KOPT-K1 (cell line): ENCODE data around the gene MXRA7.
"Not testable (repeated sequence)": the region's sequence is repeated elsewhere in the genome, so short reads cannot be mapped to it uniquely, and the experiment has no call there.

Source experiments
- H3K27ac ChIP-seq: fragments of 200-600 bp; sonication (generic); 2 replicates; pipeline ENCODE4 v1.5.1; 2016; ENCODE audit warnings: antibody characterized with exemption, mild to moderate bottlenecking, low read depth, low read length; ENCODE audit not compliant: poor library complexity, severe bottlenecking
- H3K36me3 ChIP-seq: fragments of 200-600 bp; sonication (generic); 2 replicates; pipeline ENCODE4 v1.5.1; 2017; ENCODE audit warnings: antibody characterized with exemption, mild to moderate bottlenecking, low read length, moderate library complexity; ENCODE audit not compliant: insufficient read depth
- H3K9me3 ChIP-seq: fragments of 200-600 bp; sonication (generic); 2 replicates; pipeline ENCODE4 v1.5.1; 2017; ENCODE audit warnings: antibody characterized with exemption, low read length, mild to moderate bottlenecking; ENCODE audit not compliant: insufficient read depth, poor library complexity, severe bottlenecking

Gene MXRA7

GRCh38 chr17:76738468-76738850, 27.7 kb upstream of the MXRA7 start:
- H3K36me3 ChIP-seq, result peaks cover 62% of the 10 kb centered on the region
- peak overlapping the region; percentile 97 for H3K27ac ChIP-seq

GRCh38 chr17:76737676-76738467, 27.1 kb upstream of the MXRA7 start, which contains the start of gene MFSD11:
TSS of gene MFSD11 (plus strand) at chr17:76738119. CDS start at chr17:76738353, 234 bp downstream.
- Histone ChIP-seq H3K9me3 (no peaks in the 10 kb centered on the region), H3K27ac (peak within 1 kb of the TSS; percentile 97), H3K36me3 (peaks cover 63% of the 10 kb centered on the region)

More at GRCh38 chr17:76738468-76738850, 27.7 kb upstream of the MXRA7 start:
- no peaks in the 10 kb centered on the region for H3K9me3 ChIP-seq

- Histone ChIP-seq H3K27ac (peak within 1 kb of the TSS; percentile 97), H3K9me3 (no peaks in the 10 kb centered on the region), H3K36me3 (peaks cover 63% of the 10 kb centered on the region)
These were observed 26.4 kb upstream of the MXRA7 start, which contains the start of gene SRSF2 for GRCh38 chr17:76737082-76737675. TSS of gene SRSF2 (minus strand) at chr17:76737331. CDS start at chr17:76737160, 171 bp downstream.

- Histone ChIP-seq H3K36me3 (peaks cover 63% of the 10 kb centered on the region), H3K27ac (peak overlapping the region; percentile 97), H3K9me3 (no peaks in the 10 kb centered on the region)
These were observed 25.8 kb upstream of the MXRA7 start for GRCh38 chr17:76736349-76737081.

- H3K9me3 ChIP-seq, result no peaks in the 10 kb centered on the region
- H3K36me3 ChIP-seq, result peaks cover 61% of the 10 kb centered on the region
- peak overlapping the region; percentile 97 for H3K27ac ChIP-seq
These were observed 25.0 kb upstream of the MXRA7 start for GRCh38 chr17:76735586-76736348.

- H3K36me3 ChIP-seq, result peaks cover 67% of the 10 kb centered on the region
- H3K27ac ChIP-seq, result peak overlapping the region; percentile 97
- H3K9me3 ChIP-seq, result no peaks in the 10 kb centered on the region
These were observed 24.2 kb upstream of the MXRA7 start for GRCh38 chr17:76735006-76735405.

- no peaks in the 10 kb centered on the region for H3K9me3 ChIP-seq
- peak overlapping the region; percentile 97 for H3K27ac ChIP-seq
- peaks cover 74% of the 10 kb centered on the region for H3K36me3 ChIP-seq
These were observed 23.5 kb upstream of the MXRA7 start for GRCh38 chr17:76734080-76734840.

GRCh38 chr17:76733618-76733957, 22.8 kb upstream of the MXRA7 start:
- no peaks in the 10 kb centered on the region for H3K9me3 ChIP-seq
- peaks cover 76% of the 10 kb centered on the region for H3K36me3 ChIP-seq
- peak overlapping the region; percentile 97 for H3K27ac ChIP-seq

- no peaks in the 10 kb centered on the region for H3K9me3 ChIP-seq
- H3K36me3 ChIP-seq, result peaks cover 76% of the 10 kb centered on the region
- H3K27ac ChIP-seq, result peak overlapping the region; percentile 0
These were observed 22.2 kb upstream of the MXRA7 start for GRCh38 chr17:76732734-76733617.

- H3K9me3 ChIP-seq, H3K27ac ChIP-seq: not testable (repeated sequence)
- H3K36me3 ChIP-seq, result peaks cover 76% of the 10 kb centered on the region
These were observed 21.3 kb upstream of the MXRA7 start for GRCh38 chr17:76731800-76732733.

- Histone ChIP-seq H3K27ac (peak overlapping the region; percentile 99), H3K36me3 (peaks cover 61% of the 10 kb centered on the region)
These were observed 17.1 kb upstream of the MXRA7 start for GRCh38 chr17:76727745-76728456.

More at GRCh38 chr17:76727745-76728456, 17.1 kb upstream of the MXRA7 start:
- no peaks in the 10 kb centered on the region for H3K9me3 ChIP-seq
